Effector memory CD8-positive, alpha-beta T cell (primary cell): ENCODE data around the gene C12orf57.
A peak's percentile ranks its signal among the peaks of the same experiment; 100 is the strongest.

Source experiments
- ATAC-seq: fragments of 150-1000 bp; cut with Tn5 transposase; replicated peaks from 2 replicates; pipeline ENCODE4 v1.10.0; 2021; ENCODE audit warnings: mild to moderate bottlenecking, moderate library complexity
- DNase-seq, 3 experiments: peaks; one replicate each; pipeline ENCODE4 v3.0.0; 2021
- H3K27ac Mint-ChIP-seq, 2 donors: one replicate each; pipeline ENCODE4 v1.8.0; 2022; ENCODE audit warnings: mild to moderate bottlenecking in 2 of 2, mixed read lengths in 2 of 2, moderate library complexity in 2 of 2
- H3K27me3 Mint-ChIP-seq, 2 donors: one replicate each; pipeline ENCODE4 v1.8.0; 2022; ENCODE audit warnings: mixed read lengths in 2 of 2
- H3K36me3 Mint-ChIP-seq: one replicate; pipeline ENCODE4 v1.8.0; 2022; ENCODE audit warnings: mild to moderate bottlenecking, moderate library complexity, mixed read lengths; ENCODE audit not compliant: insufficient read depth
- H3K4me1 Mint-ChIP-seq, 2 donors: one replicate each; pipeline ENCODE4 v1.8.0; 2022; ENCODE audit warnings: low read depth in 2 of 2, mixed read lengths in 2 of 2
- H3K4me3 Mint-ChIP-seq, 2 donors: one replicate each; pipeline ENCODE4 v1.8.0; 2022; ENCODE audit warnings: mild to moderate bottlenecking in 2 of 2, mixed read lengths in 2 of 2, moderate library complexity in 2 of 2
- H3K9me3 Mint-ChIP-seq, 2 donors: one replicate each; pipeline ENCODE4 v1.8.0; 2022; ENCODE audit warnings: mixed read lengths in 2 of 2

C12orf57 gene

DNA sequence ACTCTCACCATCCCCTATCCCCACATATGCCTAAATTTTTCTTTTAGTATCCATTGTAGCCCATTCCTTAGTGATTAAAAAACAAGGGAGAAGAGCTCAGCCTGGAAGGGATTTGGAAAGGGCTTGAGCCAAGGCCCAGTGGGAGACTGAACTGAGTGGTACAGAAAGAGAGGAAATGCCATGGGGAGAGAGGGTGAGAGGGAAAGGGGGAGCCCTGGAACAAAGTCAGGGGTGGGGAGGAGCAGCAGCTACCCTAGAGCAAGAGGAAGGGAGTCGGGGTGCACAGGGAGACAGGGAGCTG lies 18.6 kb upstream of the C12orf57 start:
- Mint-ChIP-seq H3K27me3 (no peaks in the 10 kb centered on the region), H3K27ac (peak overlapping the region; percentile 82 to 91), H3K4me3 (peak overlapping the region; percentile 19 to 46), H3K4me1 (peaks cover 26 to 34% of the 10 kb centered on the region in 2 donors), H3K9me3 (no peaks in the 10 kb centered on the region), H3K36me3 (peaks cover 24% of the 10 kb centered on the region)
- ATAC-seq (no peak), DNase-seq (no peak)

DNA sequence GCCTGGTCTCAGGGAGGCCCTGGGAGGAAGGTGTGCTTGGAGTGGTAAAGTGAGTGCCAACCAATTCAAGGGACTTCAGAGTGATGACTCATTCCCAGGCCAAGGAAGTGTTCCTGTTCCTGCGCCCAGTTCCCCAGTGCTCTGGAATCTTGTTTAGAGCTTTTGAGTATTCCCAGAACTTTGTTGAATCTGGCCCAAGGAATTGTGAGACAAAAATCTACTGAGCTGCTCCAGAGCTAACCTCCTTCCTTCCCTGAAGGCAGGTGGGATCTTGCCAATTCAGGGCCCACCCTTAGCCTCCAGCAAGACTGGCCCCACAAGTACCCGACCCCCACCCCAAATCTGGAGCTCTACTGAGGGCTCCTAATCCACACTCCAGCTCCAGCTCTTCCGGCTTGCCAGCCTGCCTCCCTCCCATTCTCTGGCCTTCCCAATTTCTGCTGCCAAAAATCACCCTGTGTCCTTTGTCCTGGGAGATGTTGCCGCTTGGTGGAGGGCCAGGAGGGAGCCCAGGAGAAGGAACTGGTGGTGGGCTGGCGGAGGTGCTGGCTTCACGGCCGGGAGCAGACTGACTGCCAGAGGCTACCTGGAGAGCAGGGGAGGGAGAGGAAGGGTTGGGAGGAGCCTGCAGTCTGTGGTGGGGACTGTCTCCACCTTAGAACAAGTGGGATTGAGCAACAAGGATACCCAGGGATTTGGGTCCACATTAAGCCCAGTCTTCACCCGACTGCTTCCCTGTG lies 18.1 kb upstream of the C12orf57 start:
- H3K4me1 Mint-ChIP-seq: peaks cover 26 to 34% of the 10 kb centered on the region in 2 donors
- peak overlapping the region; percentile 82 to 91 for H3K27ac Mint-ChIP-seq
- H3K36me3 Mint-ChIP-seq: peaks cover 23% of the 10 kb centered on the region
- H3K27me3 Mint-ChIP-seq: no peaks in the 10 kb centered on the region
- ATAC-seq (no peak), DNase-seq (no peak)
- H3K9me3 Mint-ChIP-seq: no peaks in the 10 kb centered on the region
- peak overlapping the region in 1 of 2 donors; percentile 85 for H3K4me3 Mint-ChIP-seq

DNA sequence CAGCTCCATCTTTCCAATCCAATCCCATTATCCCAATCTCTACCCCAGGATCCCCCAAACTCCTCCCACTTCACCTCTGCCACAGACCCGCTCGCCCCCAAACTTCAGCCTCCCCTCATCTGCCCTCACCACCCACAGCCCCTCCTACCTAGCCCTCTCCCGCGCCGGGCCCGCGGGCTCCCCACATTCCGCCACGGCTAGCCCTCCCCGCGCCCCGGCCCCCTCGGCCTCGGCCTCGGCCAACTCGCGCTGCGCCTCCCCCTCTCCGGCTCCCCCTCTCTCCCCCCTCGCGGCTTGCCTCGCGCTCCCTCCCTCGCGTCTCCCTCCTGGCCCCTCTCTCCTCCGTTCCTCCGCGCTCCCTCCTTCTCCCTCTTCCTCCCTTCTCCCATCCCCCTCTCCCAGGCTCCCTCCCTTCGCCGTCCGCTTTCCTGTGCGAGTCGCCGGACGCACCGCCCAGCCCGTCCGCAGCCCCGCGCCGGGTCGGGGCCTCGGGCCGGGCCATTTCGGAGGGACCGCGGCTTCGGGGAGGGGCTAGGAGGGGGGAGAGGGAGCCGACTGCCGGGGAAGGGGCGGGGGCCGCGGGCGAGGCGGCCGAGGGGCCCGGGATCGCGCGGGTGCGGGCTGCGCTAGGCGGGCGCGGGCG lies 16.3 kb upstream of the C12orf57 start, which contains the start of gene ATN1:
ATN1 (plus strand) TSS at position 581 of the 643 bp plus-strand sequence. CDS start 6,043 bp downstream, outside the sequence.
- Mint-ChIP-seq H3K4me1 (peaks cover 26 to 37% of the 10 kb centered on the region in 2 donors), H3K4me3 (peak within 1 kb of the TSS; percentile 85 to 97), H3K9me3 (no peaks in the 10 kb centered on the region), H3K36me3 (peaks cover 23% of the 10 kb centered on the region), H3K27ac (peak within 1 kb of the TSS; percentile 90 to 99), H3K27me3 (no peaks in the 10 kb centered on the region)
- ATAC-seq (peak; percentile 43), DNase-seq (no peak)

DNA sequence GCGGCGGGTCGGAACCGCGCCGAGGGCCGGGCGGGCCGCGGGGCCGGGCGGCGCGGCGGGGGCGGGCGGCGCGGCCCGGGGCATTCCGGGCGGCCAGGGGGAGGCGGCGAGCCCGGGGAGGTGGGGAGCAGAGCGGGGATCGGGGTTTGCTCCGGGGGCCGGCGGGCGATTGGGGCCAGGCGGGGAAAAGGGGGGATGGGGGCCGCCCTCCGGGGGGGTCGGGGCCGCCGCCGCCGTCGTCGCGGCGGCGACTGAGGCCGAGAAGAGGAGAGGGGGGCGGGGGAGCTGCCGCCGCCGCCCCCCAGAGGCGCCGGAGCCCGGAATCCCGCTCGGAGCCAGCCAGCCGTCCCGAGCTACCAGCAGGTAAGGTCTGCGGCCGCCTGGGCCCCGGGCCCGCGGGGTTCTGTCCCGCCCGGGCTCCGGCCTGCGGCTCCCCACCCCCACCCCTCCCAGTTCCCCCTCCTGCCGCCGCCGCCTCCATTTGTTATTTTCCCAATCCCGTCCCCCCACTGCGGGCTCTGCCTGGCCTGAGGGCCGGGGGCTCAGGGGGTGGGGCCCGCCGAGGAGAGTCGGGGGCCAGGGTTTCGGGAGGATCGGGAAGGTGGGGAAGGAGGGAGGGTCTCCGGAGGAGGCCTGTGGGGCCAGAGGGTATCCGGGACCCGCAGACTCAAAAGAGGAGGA lies 15.7 kb upstream of the C12orf57 start:
- ATAC-seq (peak; percentile 49), DNase-seq (no peak)
- Mint-ChIP-seq H3K9me3 (no peaks in the 10 kb centered on the region), H3K36me3 (peaks cover 19% of the 10 kb centered on the region), H3K27ac (peak overlapping the region; percentile 90 to 98), H3K4me1 (peaks cover 26 to 39% of the 10 kb centered on the region in 2 donors), H3K4me3 (peak overlapping the region; percentile 77 to 87), H3K27me3 (no peaks in the 10 kb centered on the region)

DNA sequence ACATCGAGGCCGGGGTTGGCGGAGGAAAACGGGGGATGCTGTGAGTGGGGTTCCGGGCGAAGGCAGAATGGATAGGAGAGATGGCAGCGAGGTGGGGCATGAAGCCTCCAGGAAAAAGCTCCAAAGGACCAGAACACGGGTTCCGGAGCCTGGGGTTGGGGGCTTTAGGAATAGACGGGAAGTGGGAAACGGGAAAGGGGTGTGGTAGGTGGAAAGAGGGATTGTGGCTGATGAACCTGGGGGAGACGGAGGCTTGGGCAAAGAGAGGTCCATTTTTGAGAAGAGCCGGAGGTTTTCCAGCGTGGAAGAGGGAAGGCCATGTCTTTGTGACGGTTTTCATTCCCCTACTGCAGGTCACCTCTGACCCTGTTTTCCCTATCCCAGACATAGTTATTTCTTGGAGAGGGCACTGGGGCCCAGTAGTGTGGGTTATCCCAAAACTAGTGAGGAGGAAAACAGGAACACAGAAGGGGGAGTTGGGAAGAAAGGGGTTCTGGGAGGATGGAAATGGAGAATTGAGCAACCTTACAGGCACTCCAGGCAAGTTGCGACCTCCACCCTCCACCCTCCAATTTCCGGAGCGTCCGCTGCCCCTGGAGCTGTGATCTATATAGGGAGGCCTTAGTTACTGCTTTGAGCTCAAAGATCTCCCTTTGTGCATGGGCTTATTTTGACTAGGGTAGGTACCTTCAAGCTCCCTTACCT lies 15.0 kb upstream of the C12orf57 start:
- Mint-ChIP-seq H3K36me3 (peaks cover 16% of the 10 kb centered on the region), H3K4me1 (peaks cover 26 to 39% of the 10 kb centered on the region in 2 donors), H3K27ac (peak overlapping the region; percentile 90 to 98), H3K27me3 (no peaks in the 10 kb centered on the region), H3K9me3 (no peaks in the 10 kb centered on the region), H3K4me3 (peak overlapping the region; percentile 77 to 87)
- ATAC-seq: no peak
- no peak for DNase-seq

DNA sequence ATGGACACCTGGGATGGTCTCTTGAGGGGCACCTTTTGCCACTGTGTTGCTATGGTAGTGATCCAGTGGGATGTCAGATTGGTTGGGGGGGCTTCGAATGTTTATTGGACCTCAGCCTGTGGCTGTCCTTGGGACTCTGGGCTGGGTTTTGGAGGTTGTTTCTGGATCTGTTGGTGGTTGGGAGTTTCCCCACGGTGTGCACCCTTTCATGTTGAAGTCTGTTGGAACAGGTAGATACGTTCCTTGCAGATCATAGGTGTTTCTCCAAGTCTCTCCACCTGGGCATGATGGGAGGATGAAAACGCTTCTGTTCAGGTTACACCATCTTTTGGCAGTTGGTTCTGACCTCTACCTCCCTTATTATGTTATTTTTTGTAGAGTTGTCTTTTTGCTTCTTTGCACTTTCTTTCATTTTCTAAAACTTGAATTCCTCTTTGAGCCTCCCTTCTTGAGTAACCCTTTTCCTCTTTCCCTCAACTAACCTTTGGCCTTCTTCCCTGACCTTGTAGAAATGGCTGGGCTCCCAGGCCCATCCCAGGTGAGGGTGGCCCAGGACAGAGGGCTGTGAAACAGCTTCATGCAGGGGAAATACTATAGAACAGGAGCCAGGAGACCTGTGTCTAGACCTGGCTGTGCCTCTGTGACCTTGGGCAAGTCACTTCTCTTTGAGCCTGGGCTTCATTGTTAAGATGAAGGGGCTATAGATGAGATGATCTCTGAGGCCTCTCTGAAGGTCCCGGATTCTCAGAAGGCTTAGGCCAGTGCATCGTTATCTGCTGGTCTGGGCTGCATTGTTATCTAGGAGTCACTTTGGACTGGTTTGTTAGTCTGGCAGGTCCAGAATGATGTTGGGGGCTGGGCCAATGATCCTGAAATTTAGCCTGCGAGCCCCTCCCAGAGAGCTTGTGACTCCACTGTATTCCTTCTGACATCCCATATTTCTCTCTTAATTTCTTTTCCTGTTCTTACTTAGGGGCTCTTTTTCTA lies 14.1 kb upstream of the C12orf57 start:
- Mint-ChIP-seq H3K9me3 (no peaks in the 10 kb centered on the region), H3K4me3 (peak overlapping the region; percentile 77 to 87), H3K4me1 (peaks cover 19 to 31% of the 10 kb centered on the region in 2 donors), H3K27me3 (no peaks in the 10 kb centered on the region), H3K27ac (peak overlapping the region; percentile 5 to 90), H3K36me3 (peaks cover 14% of the 10 kb centered on the region)
- DNase-seq (no peak), ATAC-seq (no peak)

DNA sequence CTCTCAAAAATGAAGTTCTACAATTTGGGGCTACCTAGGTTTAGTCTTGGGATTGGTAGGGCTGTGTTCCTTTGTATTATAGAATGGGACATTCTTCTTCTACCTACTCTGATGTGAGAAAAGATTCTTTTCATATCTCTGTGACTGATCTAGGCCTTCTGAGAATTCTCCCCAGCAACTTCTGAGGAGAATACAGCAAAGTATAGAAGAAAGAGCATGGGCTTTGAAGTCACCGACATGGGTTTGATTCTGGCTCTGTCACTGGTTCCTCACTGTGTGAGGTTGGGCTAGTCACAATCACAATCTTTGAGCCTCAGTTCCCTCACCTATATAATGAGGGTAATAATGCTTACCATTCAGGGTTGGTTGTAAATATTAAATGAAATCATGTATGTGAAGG lies 11.1 kb upstream of the C12orf57 start:
- peaks cover 27 to 30% of the 10 kb centered on the region in 2 donors for H3K4me1 Mint-ChIP-seq
- ATAC-seq (no peak), DNase-seq (no peak)
- no peaks in the 10 kb centered on the region for H3K27me3 Mint-ChIP-seq
- no peak overlapping the region for H3K4me3 Mint-ChIP-seq
- peaks cover 25% of the 10 kb centered on the region for H3K36me3 Mint-ChIP-seq
- H3K27ac Mint-ChIP-seq: peak overlapping the region in 1 of 2 donors; percentile 31
- no peaks in the 10 kb centered on the region for H3K9me3 Mint-ChIP-seq

DNA sequence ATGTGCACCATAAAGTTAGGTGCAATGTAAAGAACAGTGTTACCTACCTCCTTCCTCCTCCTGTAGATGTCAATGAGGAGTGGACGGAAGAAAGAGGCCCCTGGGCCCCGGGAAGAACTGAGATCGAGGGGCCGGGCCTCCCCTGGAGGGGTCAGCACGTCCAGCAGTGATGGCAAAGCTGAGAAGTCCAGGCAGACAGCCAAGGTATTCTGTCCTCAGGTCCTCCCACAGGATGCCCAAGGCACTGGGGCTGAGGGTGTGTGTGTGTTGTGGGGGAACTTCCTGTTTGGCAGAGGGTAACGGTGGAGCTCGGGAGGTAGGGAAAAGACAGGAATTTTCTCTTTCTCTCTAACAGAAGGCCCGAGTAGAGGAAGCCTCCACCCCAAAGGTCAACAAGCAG lies 9.7 kb upstream of the C12orf57 start:
- Mint-ChIP-seq H3K4me1 (peaks cover 25 to 27% of the 10 kb centered on the region in 2 donors), H3K4me3 (no peak overlapping the region), H3K27me3 (no peaks in the 10 kb centered on the region), H3K36me3 (peaks cover 24% of the 10 kb centered on the region), H3K27ac (peak overlapping the region; percentile 55 to 77), H3K9me3 (no peaks in the 10 kb centered on the region)
- no peak for ATAC-seq
- no peak for DNase-seq

DNA sequence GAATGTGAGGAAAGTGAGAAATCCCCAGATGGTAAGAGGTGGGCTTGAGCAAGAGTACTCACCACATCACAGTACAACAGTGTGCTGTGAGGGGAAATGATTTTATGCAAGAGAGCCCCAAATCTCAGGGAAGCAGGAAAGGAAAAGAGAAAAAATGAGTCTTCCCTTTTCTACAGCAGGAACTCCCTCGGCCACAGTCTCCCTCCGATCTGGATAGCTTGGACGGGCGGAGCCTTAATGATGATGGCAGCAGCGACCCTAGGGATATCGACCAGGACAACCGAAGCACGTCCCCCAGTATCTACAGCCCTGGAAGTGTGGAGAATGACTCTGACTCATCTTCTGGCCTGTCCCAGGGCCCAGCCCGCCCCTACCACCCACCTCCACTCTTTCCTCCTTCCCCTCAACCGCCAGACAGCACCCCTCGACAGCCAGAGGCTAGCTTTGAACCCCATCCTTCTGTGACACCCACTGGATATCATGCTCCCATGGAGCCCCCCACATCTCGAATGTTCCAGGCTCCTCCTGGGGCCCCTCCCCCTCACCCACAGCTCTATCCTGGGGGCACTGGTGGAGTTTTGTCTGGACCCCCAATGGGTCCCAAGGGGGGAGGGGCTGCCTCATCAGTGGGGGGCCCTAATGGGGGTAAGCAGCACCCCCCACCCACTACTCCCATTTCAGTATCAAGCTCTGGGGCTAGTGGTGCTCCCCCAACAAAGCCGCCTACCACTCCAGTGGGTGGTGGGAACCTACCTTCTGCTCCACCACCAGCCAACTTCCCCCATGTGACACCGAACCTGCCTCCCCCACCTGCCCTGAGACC lies 8.2 kb upstream of the C12orf57 start:
- ATAC-seq (no peak), DNase-seq (no peak)
- Mint-ChIP-seq H3K4me1 (peaks cover 19 to 24% of the 10 kb centered on the region in 2 donors), H3K4me3 (peak overlapping the region; percentile 78 to 80), H3K9me3 (no peaks in the 10 kb centered on the region), H3K27ac (peak overlapping the region; percentile 95 to 98), H3K27me3 (no peaks in the 10 kb centered on the region), H3K36me3 (peaks cover 20% of the 10 kb centered on the region)

DNA sequence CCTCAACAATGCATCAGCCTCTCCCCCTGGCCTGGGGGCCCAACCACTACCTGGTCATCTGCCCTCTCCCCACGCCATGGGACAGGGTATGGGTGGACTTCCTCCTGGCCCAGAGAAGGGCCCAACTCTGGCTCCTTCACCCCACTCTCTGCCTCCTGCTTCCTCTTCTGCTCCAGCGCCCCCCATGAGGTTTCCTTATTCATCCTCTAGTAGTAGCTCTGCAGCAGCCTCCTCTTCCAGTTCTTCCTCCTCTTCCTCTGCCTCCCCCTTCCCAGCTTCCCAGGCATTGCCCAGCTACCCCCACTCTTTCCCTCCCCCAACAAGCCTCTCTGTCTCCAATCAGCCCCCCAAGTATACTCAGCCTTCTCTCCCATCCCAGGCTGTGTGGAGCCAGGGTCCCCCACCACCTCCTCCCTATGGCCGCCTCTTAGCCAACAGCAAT lies 7.6 kb upstream of the C12orf57 start:
- H3K36me3 Mint-ChIP-seq: peaks cover 20% of the 10 kb centered on the region
- DNase-seq (no peak), ATAC-seq (no peak)
- peak overlapping the region; percentile 95 to 98 for H3K27ac Mint-ChIP-seq
- H3K4me1 Mint-ChIP-seq: peaks cover 19 to 24% of the 10 kb centered on the region in 2 donors
- H3K27me3 Mint-ChIP-seq: no peaks in the 10 kb centered on the region
- no peaks in the 10 kb centered on the region for H3K9me3 Mint-ChIP-seq
- peak overlapping the region; percentile 78 to 80 for H3K4me3 Mint-ChIP-seq

DNA sequence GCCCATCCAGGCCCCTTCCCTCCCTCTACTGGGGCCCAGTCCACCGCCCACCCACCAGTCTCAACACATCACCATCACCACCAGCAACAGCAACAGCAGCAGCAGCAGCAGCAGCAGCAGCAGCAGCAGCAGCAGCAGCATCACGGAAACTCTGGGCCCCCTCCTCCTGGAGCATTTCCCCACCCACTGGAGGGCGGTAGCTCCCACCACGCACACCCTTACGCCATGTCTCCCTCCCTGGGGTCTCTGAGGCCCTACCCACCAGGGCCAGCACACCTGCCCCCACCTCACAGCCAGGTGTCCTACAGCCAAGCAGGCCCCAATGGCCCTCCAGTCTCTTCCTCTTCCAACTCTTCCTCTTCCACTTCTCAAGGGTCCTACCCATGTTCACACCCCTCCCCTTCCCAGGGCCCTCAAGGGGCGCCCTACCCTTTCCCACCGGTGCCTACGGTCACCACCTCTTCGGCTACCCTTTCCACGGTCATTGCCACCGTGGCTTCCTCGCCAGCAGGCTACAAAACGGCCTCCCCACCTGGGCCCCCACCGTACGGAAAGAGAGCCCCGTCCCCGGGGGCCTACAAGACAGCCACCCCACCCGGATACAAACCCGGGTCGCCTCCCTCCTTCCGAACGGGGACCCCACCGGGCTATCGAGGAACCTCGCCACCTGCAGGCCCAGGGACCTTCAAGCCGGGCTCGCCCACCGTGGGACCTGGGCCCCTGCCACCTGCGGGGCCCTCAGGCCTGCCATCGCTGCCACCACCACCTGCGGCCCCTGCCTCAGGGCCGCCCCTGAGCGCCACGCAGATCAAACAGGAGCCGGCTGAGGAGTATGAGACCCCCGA lies 7.0 kb upstream of the C12orf57 start:
- Mint-ChIP-seq H3K27ac (peak overlapping the region; percentile 95 to 98), H3K4me3 (peak overlapping the region; percentile 78 to 80), H3K4me1 (peaks cover 19 to 24% of the 10 kb centered on the region in 2 donors), H3K36me3 (peaks cover 20% of the 10 kb centered on the region), H3K9me3 (no peaks in the 10 kb centered on the region), H3K27me3 (no peaks in the 10 kb centered on the region)
- ATAC-seq (peak; percentile 2), DNase-seq (no peak)
